ENCODE measurements around the gene MVD.

The MVD gene, protein sequence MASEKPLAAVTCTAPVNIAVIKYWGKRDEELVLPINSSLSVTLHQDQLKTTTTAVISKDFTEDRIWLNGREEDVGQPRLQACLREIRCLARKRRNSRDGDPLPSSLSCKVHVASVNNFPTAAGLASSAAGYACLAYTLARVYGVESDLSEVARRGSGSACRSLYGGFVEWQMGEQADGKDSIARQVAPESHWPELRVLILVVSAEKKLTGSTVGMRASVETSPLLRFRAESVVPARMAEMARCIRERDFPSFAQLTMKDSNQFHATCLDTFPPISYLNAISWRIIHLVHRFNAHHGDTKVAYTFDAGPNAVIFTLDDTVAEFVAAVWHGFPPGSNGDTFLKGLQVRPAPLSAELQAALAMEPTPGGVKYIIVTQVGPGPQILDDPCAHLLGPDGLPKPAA

GRCh38 chr16:88662843-88663606, at the start of gene MVD:
Gene MVD, minus strand, starts transcription at chr16:88663091. Its CDS starts 11 bp downstream, at chr16:88663080.
- TF ChIP-seq, protein P1, sequence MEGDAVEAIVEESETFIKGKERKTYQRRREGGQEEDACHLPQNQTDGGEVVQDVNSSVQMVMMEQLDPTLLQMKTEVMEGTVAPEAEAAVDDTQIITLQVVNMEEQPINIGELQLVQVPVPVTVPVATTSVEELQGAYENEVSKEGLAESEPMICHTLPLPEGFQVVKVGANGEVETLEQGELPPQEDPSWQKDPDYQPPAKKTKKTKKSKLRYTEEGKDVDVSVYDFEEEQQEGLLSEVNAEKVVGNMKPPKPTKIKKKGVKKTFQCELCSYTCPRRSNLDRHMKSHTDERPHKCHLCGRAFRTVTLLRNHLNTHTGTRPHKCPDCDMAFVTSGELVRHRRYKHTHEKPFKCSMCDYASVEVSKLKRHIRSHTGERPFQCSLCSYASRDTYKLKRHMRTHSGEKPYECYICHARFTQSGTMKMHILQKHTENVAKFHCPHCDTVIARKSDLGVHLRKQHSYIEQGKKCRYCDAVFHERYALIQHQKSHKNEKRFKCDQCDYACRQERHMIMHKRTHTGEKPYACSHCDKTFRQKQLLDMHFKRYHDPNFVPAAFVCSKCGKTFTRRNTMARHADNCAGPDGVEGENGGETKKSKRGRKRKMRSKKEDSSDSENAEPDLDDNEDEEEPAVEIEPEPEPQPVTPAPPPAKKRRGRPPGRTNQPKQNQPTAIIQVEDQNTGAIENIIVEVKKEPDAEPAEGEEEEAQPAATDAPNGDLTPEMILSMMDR (IDR thresholded peaks at IDR 0.05; ENCODE audit: low read depth, low read length): no peak
- H3K4me3 ChIP-seq (ENCODE audit: low read depth, low read length): peak within 1 kb of the TSS; percentile 89

DNA sequence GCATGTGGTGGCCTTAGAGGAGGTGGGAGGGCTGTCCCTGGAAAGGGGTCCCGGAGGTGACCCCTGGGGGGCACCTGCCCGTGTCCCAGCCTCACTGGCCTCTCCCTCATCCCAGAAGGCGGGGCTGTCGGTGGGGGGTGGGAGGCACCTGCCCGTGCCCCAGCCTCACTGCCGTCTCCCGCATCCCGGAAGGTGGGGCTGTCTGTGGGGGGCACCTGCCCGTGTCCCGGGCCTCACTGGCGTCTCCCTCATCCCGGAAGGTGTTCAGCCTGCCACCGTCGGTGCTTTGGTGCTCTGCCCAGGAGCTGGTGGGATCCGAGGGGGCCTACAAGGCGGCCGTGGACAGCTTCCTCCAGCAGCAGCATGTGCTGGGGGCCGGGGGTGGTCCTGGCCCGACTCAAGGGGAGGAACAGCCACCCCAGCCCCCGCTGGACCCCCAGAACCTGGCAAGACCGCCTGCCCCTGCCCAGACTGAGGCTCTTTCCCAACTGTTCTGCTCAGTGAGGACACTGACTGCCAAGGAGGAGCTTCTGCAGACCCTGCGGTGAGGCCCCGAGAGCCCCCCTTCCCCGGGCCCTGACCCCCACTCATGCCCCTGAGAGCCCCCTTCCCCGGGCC, 49.6 kb upstream of the MVD start:
- H3K4me3 ChIP-seq (ENCODE audit: low read depth, low read length): no peak overlapping the region
- TF ChIP-seq, protein P1 (IDR thresholded peaks at IDR 0.05; ENCODE audit: low read depth, low read length): no peak

DNA sequence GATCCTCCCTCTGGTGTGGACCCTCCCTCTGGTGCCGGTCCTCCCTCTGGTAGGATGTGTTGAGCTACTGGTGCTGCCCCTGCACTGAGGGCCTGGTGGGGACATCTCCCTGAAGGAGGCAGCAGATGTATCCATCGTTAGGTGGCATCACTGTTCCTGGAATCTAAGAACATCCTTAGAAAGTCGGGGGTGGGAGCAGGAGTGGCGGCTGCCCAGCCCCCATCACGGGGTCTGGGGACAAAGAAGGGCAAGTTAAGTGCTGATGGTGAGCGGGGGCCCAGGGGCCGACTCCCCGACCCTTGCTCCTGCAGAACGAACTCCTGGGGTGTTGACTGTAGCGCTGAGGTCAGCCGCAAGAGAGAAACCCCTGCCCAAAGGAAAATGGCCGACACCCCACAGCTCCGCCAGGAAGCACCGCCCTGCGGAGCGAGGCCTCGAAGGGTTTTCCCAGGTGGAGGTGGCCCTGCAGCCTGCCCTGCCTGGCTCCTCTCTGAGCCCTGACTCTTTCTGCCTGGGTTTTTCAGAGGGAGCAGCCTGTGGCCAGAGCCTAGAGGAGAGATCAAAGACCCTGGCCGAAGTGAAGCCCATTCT, 49.0 kb upstream of the MVD start:
- no peak overlapping the region for H3K4me3 ChIP-seq (ENCODE audit: low read depth, low read length)
- TF ChIP-seq, protein P1 (IDR thresholded peaks at IDR 0.05; ENCODE audit: low read depth, low read length): no peak

- TF ChIP-seq, protein P1 (IDR thresholded peaks at IDR 0.05; ENCODE audit: low read depth, low read length): no peak
- no peak overlapping the region for H3K4me3 ChIP-seq (ENCODE audit: low read depth, low read length)
Measured at GRCh38 chr16:88710556-88710955, 47.7 kb upstream of the MVD start.

DNA sequence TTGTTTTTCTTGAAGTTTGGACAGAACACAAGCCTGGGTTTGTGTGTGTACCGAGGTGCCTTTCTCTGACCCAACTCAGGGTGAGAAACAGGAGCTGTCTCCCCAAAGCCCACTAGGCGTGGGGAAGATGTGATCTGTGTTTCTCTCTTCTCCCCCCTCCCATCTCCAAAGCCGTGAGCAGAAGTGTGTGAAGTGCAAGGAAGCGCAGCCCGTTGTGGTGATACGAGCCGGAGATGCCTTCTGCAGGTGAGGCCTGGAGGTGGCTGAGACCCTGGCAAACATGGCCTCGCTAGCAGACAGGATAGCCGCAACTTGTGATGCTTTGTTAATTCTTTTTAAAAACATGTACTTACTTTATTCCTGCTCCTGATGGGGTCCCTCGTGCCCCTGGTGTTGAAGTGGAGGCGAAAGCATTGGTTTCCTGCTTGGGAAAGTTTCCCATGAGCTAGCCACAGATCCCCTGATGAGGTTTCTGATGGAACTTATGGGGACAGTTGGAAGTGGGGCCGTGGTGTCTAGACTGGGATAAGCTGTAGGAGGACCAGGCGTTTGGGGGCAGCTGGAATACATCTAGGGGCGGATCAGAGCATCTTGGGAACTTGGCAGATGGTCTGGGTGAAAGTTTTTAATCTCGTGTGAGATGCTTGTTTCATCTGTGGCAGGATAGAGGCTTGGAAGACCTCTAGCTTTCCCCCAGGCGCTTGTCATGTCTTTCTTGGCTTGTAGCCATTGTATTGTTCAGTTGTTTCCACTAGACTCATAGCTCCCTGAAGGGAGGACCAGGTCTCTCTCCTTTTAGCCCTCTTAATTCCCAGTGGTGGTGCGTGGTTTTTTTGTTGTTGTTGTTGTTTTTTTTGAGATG, 44.3 kb upstream of the MVD start:
- TF ChIP-seq, protein P1 (IDR thresholded peaks at IDR 0.05; ENCODE audit: low read depth, low read length): no peak
- peak overlapping the region; percentile 98 for H3K4me3 ChIP-seq (ENCODE audit: low read depth, low read length)

- peak within 1 kb of the TSS; percentile 98 for H3K4me3 ChIP-seq (ENCODE audit: low read depth, low read length)
- TF ChIP-seq, protein P1 (IDR thresholded peaks at IDR 0.05; ENCODE audit: low read depth, low read length): no peak
Measured at GRCh38 chr16:88706229-88706964, 43.5 kb upstream of the MVD start, which contains the start of the genes CTU2 and RNF166. Gene CTU2, plus strand, starts transcription at chr16:88706503. Its CDS starts 28 bp downstream, at chr16:88706531. Gene RNF166, minus strand, starts transcription at chr16:88706408. Its CDS starts 83 bp downstream, at chr16:88706325.
